ENCODE results near the gene TUBGCP2.
A peak's percentile ranks its signal among the peaks of the same experiment; 100 is the strongest.

TUBGCP2 gene

DNA sequence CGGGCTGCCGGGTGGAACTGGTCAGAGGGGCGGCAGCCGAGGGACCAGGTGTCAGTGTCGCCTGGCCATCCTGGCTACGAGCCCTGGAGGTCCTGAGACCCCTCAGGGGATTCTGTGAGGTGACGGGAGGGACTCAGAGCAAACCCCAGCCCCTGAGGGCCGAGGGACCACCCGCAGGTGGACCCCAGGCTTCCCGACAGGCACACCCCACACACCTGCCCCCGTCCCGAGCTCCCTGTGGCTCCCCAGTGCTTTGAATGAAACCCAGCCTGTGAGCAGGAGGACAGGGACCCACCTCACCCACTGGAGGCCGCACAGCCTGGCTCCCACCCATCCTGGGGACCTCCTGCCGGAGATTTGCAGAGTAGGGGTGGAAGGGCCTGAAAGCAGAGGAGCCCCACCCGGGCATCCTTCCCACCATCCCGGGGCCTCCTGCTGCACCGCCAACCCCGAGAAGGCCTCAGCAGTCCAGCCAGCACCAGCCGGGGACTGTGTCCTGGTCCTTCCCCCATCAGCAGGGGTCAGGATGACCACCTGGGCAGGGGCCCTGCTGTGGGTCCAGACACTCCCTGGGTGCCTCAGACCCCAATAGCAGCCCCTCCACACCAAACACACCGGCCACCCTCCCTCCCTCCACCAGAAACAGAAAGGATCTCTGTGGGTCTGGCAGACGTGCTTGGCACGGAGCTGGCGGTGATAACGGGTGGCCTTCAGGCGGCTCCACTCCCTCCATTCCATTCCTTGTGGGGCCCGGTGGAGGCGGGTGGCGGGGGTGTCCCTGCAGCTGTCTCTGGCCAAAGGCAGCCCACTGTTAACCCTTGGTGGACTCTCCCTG lies 57.1 kb downstream of the TUBGCP2 start:
- H3K4me3 Mint-ChIP-seq, result no peak overlapping the region
- ATAC-seq, result no peak
- H3K4me1 Mint-ChIP-seq, result peaks cover 13% of the 10 kb centered on the region
- no peak for DNase-seq (ENCODE audit: low spot score in 2 of 2)
- no peak overlapping the region for H3K27ac Mint-ChIP-seq
- H3K36me3 Mint-ChIP-seq, result no peaks in the 10 kb centered on the region
- H3K9me3 Mint-ChIP-seq, result no peaks in the 10 kb centered on the region

DNA sequence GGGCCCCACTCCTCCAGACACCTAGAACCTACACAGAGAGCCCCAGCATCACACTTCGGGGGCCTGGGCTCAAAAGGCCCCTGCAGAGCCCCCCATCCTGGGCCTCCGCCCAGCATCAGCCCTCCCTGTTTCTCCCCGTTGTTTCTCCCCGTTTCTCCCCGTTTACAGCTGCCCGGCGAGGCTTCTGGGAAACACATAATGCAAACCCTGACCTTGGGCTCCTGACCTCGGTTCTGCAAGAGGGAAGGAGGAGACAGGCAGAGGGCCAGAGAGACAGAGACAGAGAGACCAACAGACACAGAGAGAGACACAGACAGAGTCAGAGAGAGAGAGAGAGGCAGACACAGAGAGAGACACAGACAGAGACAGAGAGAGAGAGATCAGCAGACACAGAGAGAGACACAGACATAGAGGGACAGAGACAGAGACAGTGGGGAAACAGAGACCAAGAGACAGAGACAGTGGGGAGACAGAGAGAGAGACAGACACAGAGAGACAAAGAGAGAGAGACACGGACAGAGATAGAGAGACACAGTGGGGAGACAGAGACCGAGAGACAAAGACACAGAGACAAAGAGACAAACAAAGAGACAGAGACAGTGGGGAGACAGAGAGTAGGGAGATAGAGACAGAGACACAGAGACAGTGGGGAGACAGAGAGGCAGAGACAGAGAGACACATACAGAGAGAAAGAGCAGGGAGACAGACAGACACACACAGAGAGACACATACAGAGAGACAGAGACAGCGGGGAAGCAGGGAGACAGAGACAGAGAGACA lies 58.5 kb downstream of the TUBGCP2 start:
- no peak for DNase-seq (ENCODE audit: low spot score in 2 of 2)
- peaks cover 13% of the 10 kb centered on the region for H3K4me1 Mint-ChIP-seq
- H3K4me3 Mint-ChIP-seq, result no peak overlapping the region
- H3K36me3 Mint-ChIP-seq, result no peaks in the 10 kb centered on the region
- no peak for ATAC-seq
- H3K9me3 Mint-ChIP-seq, result no peaks in the 10 kb centered on the region
- peak overlapping the region; percentile 4 for H3K27ac Mint-ChIP-seq

DNA sequence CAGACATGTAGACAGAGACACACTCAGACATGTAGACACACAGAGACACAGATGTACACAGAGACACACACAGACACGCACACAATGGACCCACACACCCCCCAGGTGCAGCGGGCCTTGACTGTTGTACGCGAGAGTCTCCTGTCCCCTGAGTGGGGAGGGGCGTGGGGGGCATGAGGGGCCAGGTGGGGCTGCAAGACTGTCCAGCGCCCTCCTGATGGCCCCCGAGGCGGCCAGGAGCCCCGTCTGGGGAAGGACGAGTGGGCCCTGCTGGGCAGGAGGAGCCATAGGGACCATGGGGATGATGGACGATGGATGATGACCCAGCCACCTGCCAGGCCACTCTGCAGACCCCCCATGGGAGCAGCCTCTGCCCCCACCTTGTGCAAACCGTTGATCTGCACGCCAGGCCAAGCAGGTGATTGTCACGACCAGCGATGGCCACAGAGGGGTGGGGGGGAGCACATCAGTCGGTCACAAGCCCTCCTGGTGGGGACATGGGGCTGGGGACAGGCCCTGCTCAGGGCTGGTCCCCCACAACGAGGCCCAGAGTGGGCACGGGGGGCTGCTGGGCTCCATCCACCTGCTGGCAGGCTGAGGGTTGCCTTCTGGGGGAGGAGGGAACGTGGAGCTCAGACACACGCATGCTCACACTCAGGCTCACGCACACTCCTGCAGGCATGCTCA lies 59.4 kb downstream of the TUBGCP2 start:
- peaks cover 13% of the 10 kb centered on the region for H3K4me1 Mint-ChIP-seq

DNA sequence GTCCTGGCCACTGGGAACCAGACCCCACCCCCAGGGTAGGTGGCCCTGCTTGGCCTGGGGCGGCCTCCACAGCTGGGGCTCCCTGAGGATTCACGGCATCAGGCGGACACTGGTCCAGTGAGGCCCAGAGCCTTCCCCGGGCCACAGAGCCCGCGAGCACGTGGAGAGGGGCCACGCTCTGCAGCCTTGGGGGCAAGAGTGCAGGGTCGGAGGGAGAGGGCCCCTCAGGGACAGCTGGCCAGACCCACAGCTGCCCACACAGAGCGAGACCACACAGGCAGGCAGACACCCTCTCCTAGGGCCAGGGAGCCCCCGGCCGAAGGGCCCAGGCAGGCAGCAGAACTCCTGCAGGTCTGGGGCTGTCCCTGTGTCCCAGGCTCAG lies 60.3 kb downstream of the TUBGCP2 start:
- H3K27ac Mint-ChIP-seq, result no peak overlapping the region
- no peaks in the 10 kb centered on the region for H3K9me3 Mint-ChIP-seq
- ATAC-seq (no peak), DNase-seq (ENCODE audit: low spot score in 2 of 2) (no peak)
- H3K36me3 Mint-ChIP-seq, result no peaks in the 10 kb centered on the region
- H3K4me3 Mint-ChIP-seq, result no peak overlapping the region
- peaks cover 15% of the 10 kb centered on the region for H3K4me1 Mint-ChIP-seq

More for the DNA sequence above, 59.4 kb downstream of the TUBGCP2 start:
- DNase-seq (ENCODE audit: low spot score in 2 of 2) (no peak), ATAC-seq (no peak)
- H3K9me3 Mint-ChIP-seq, result no peaks in the 10 kb centered on the region
- no peak overlapping the region for H3K4me3 Mint-ChIP-seq
- no peaks in the 10 kb centered on the region for H3K36me3 Mint-ChIP-seq
- no peak overlapping the region for H3K27ac Mint-ChIP-seq

DNA sequence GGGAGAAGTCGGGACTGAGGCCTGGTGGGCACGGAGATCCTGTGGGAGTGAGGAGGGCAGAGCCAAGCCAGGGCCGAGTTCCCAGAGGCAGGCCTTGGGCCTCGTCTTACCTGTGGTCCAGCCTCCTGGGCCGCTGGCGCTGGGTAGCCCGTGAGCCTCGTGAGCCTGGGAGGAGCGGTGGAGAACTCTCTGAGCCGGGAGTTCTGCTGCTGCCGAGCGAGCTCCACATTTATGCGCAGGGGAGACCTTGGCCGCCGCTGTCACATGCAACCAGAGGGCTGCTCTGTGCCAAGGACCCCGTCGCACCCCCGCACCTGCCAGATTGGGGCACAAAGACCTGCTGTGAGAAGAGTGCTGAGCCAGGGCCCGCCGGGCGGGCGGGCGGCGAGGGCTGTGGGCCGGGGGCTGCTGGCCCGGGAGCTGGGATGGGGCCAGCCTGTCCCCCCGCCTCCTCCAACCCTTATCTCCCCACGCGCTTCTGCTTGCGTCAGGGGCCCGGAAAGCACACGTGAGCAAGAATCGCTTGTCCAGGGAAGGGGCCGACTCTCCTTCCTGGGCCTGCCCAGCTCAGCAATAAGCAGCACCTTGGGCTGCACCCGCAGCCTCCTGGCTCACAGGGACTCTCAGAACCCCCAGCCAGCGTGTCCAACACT lies 60.9 kb downstream of the TUBGCP2 start:
- ATAC-seq, result no peak

DNA sequence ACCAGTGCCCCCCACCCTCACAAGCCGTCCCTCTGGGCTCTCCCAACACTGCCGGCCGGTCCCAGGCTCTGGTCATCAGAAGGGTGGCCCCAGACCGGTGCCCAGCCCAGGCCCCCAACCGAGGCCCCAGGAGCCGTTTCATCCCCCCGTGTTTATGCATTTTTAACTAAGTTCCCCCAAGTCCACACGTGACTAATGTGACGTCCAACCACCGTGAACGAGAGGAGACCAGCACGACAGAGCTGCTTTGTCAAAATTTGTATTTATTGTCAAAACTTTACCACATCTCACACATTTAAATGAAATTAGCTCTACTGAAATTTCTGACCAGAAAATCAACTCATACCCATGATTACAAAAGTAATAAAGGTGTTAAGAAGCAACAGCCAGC lies 62.4 kb downstream of the TUBGCP2 start:
- Mint-ChIP-seq H3K4me3 (no peak overlapping the region), H3K4me1 (peaks cover 35% of the 10 kb centered on the region), H3K9me3 (no peaks in the 10 kb centered on the region), H3K27ac (no peak overlapping the region), H3K36me3 (no peaks in the 10 kb centered on the region)
- DNase-seq (ENCODE audit: low spot score in 2 of 2) (no peak), ATAC-seq (no peak)

More for the DNA sequence above, 60.9 kb downstream of the TUBGCP2 start:
- Mint-ChIP-seq H3K4me1 (peaks cover 20% of the 10 kb centered on the region), H3K27ac (no peak overlapping the region), H3K36me3 (no peaks in the 10 kb centered on the region), H3K9me3 (no peaks in the 10 kb centered on the region), H3K4me3 (no peak overlapping the region)
- DNase-seq (ENCODE audit: low spot score in 2 of 2), result no peak

DNA sequence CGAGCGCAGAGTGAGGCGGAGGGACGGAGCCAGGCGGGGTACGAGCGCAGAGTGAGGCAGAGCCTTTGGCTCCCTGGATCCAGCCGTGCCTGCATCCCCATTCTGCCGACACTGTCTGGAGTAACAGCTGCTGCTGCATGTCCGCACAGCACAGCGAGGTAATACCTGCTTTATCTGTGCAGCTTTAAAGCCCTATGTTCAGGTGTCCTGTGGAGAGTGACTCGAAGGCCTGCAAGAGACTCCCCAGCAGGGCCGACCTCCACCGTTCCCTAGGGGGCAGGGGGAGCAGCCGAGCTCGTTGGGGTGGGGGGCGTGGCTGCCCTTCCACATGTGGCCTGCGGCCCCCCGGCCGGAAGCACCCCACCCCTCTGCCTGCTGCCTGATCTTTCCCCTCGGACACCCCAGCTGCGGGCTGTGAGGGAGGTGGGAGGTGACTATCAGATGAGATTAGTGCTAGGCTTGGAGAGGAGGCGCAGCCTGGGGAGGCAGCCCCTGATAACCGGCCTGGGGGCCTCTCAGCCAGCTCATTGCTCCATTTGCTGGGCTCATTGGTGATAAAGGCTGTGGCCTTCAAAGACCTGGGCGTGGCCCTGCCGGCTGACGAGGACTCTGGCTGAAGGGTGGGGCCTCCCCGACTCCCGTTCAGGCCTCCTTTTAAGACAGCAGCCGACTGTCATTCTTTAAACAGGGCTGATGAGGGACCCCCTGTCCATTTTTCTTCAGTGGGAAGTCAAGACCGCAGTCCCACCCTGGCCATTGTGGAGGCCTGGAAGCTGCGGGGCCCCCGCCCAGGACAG lies 63.0 kb downstream of the TUBGCP2 start:
- no peak for ATAC-seq
- Mint-ChIP-seq H3K27ac (no peak overlapping the region), H3K9me3 (no peaks in the 10 kb centered on the region), H3K36me3 (no peaks in the 10 kb centered on the region), H3K4me3 (no peak overlapping the region), H3K4me1 (peaks cover 41% of the 10 kb centered on the region)
- no peak for DNase-seq (ENCODE audit: low spot score in 2 of 2)

DNA sequence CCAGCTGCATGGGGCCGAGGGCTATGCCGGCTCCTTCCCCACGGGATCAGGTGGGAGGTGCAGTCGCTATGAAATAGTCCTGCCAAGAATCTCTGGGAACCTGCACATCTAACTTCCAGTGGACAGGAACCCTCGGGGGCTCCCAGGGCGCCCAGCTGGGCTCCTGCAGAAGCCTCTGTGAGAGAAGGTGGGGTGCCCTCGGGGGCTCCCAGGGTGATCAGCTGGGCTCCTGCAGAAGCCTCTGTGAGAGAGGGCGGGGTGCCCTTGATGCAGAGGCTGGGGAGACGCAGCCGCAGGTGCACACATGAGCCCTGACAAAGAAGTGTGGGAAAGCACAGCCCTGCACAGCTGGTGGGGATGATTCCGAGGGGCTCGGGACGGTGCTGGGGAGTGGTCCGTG lies 65.1 kb downstream of the TUBGCP2 start:
- peaks cover 36% of the 10 kb centered on the region for H3K4me1 Mint-ChIP-seq
- DNase-seq (ENCODE audit: low spot score in 2 of 2), result no peak
- H3K36me3 Mint-ChIP-seq, result no peaks in the 10 kb centered on the region
- no peak overlapping the region for H3K27ac Mint-ChIP-seq
- no peaks in the 10 kb centered on the region for H3K9me3 Mint-ChIP-seq
- no peak for ATAC-seq
- H3K4me3 Mint-ChIP-seq, result no peak overlapping the region

DNA sequence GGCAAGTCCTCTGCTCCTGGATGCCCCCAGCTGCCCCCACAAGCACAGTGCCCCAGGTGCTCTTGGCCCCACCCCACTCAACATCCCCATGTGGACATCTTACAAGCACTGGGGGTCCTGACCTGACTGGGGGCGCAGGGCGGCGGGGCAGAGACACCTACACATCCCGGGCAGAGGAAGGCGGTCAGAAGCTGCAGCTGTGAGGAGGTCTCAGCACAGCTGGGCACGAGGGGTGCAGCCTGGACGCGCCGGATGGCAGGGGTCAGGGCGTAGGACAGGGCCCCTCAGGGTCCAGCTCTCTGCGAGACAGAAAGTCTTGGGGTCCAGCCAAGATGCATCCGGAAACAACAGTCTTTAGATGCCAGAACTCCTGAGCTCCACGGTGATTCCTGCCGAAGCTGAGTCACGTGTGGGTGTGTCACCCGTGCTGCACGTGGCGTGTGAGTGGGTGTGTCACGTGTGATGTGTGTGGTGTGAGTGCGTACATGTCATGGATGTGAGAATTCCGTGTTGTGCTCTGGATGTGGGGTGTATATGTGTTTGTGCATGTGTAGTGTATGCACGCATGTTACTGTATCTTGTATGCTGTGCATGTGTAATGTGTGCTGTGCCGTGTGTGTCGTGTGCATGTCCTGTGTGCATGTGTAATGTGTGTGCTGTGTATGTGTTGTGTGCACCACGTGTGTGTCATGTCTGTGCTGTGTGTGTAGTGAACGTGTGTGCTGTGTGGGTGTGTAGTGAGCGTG lies 65.9 kb downstream of the TUBGCP2 start:
- Mint-ChIP-seq H3K4me3 (peak overlapping the region; percentile 57), H3K9me3 (no peaks in the 10 kb centered on the region), H3K4me1 (peaks cover 36% of the 10 kb centered on the region), H3K27ac (no peak overlapping the region), H3K36me3 (no peaks in the 10 kb centered on the region)
- DNase-seq (ENCODE audit: low spot score in 2 of 2), result no peak
- no peak for ATAC-seq

DNA sequence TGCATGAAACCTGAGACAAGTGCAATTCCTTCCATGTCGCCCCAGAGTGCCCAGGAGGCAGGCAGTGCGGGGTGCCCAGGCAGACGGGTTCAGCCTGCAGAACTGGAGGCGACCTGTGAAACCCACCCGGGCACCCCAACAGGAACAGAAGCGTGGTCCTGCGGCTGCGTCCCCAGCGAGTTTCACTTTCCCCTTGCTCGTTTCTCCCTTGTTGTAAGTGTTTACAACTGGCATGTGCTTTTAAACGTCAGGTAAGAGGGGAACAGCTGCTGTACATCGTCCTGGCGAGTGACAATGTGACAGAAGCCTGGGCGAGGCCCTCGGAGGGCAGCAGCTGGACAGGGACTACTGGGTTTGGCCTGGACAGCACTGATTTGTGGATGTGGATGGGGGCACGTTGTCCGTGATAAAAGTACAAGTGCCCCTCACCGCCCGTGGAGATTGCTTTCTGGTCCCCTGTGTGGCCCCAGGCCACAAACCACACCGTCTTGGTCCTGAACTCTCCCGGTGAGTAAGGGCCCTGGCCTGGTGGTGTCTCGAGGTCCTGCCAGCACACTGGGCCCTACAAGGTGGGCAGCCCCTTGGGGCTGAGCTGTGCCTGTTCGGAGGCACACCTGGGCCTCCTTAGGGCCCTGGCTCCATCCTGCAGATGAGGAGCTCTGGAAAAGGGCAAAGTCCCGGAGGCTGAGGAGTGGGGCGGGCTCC lies 67.0 kb downstream of the TUBGCP2 start:
- Mint-ChIP-seq H3K4me1 (peaks cover 30% of the 10 kb centered on the region), H3K27ac (peak overlapping the region; percentile 29), H3K4me3 (peak overlapping the region; percentile 57), H3K36me3 (no peaks in the 10 kb centered on the region), H3K9me3 (no peaks in the 10 kb centered on the region)
- no peak for DNase-seq (ENCODE audit: low spot score in 2 of 2)
- peak; percentile 3 for ATAC-seq

DNA sequence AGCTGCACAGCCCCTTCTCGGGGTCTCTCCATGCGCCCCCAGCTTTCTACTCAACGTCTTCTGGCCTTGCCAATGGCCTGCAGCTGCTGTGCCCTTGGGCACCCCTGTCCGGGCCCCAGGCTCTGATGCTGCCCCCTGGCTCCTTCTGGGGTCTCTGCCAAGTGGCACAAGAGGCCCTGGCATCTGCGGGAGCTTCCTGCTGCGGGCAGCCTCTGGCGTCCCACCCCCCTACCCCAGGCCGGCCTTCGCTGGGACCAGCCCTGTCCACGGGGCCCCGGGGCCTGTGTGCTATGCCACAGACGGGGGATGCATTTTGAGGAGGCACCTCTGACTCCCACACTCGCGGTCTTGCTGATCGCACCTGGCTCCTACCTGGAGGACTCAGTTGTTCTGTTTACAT lies 68.7 kb downstream of the TUBGCP2 start:
- H3K4me3 Mint-ChIP-seq, result no peak overlapping the region
- ATAC-seq (no peak), DNase-seq (ENCODE audit: low spot score in 2 of 2) (no peak)
- H3K9me3 Mint-ChIP-seq, result no peaks in the 10 kb centered on the region
- no peak overlapping the region for H3K27ac Mint-ChIP-seq
- peaks cover 30% of the 10 kb centered on the region for H3K4me1 Mint-ChIP-seq
- no peaks in the 10 kb centered on the region for H3K36me3 Mint-ChIP-seq

DNA sequence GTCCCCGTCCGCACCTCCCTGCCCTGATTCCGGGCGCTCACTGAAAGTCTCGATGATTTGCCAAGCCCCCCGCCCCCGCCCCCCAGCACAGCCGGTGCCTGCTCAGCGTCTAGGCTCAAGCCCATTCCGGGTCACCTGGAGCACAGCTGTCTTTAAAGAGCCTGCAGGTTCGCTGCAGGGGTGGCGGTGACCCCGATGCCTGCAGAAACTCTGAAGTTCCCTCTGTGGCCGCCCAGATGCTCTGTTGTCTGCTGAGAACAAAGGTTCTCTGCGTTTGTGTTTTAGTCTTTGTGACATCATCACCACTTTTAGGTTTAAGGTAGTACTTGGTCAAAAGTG lies 70.2 kb downstream of the TUBGCP2 start:
- H3K9me3 Mint-ChIP-seq, result no peaks in the 10 kb centered on the region
- no peak for ATAC-seq

DNA sequence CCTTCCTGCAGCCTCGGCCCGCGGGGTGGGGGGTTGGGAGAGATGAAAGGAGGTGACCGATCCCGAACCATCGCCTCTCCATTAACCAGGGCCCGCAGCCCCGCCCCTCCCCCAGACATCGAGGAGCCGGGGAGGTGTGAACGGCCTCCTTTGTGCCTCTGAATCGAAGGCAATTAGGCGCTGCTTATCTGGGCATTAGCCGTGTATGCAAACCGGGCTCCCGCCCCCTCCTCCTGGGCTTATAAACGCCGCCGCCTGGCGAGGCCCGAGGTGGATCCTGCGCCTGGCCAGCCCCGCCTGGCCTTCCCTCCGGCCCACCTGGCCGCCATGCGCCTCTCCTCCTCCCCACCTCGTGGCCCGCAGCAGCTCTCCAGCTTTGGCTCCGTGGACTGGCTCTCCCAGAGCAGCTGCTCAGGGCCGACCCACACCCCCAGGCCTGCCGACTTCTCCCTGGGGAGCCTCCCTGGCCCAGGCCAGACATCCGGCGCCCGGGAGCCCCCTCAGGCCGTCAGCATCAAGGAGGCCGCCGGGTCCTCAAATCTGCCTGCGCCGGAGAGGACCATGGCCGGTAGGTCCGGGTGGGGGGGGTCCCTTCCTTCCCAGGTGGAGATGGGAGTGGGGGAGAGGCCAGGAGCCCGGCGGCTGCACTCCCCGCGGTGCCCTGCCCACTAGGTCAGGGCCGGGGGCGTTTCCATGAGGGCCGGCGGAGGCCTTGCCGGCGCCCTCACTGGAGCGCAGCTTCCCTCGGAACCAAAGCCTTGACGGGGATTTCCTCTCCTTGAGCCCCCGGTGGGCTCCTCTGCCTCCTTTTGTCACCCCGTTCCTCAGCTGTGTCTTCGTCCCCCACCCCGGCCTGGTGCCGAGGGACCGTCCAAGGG lies 70.8 kb downstream of the TUBGCP2 start, which contains the start of gene VENTX:
TSS of gene VENTX (plus strand) at position 268 of the 878 bp plus-strand sequence. CDS start at position 328, 60 bp downstream.
- Mint-ChIP-seq H3K4me1 (peaks cover 23% of the 10 kb centered on the region), H3K4me3 (peak within 1 kb of the TSS; percentile 38), H3K36me3 (no peaks in the 10 kb centered on the region), H3K9me3 (no peaks in the 10 kb centered on the region), H3K27ac (no peak within 1 kb of the TSS)
- no peak for DNase-seq (ENCODE audit: low spot score in 2 of 2)
- no peak for ATAC-seq

More for the DNA sequence above, 70.2 kb downstream of the TUBGCP2 start:
- H3K4me1 Mint-ChIP-seq, result peaks cover 29% of the 10 kb centered on the region
- H3K4me3 Mint-ChIP-seq, result no peak overlapping the region
- no peak overlapping the region for H3K27ac Mint-ChIP-seq
- DNase-seq (ENCODE audit: low spot score in 2 of 2), result no peak
- H3K36me3 Mint-ChIP-seq, result no peaks in the 10 kb centered on the region
